CD14-positive monocyte (primary cell): ENCODE data around the gene PA2G4. TPM values are rescaled to one million over a fixed set of nuclear protein-coding genes. Genes with fewer than 3 reads are reported as not detected.

Experiments used
- DNase-seq, 3 donors: peaks; one replicate each; pipeline ENCODE4 v3.0.0-alpha.2; 2011 to 2022
- H2AFZ ChIP-seq: 2 replicates; pipeline ENCODE4 v1.6.0; 2012; ENCODE audit warnings: mild to moderate bottlenecking, low read depth, low read length, inconsistent platforms; ENCODE audit not compliant: insufficient read depth, poor library complexity, severe bottlenecking
- H3K27ac ChIP-seq, 2 donors: 1 replicate in 1 of 2; 2 replicates in 1 of 2; pipeline ENCODE4 v1.5.1; 2012 to 2013; ENCODE audit warnings: low read length in 2 of 2, control low read depth in 1 of 2, inconsistent platforms in 1 of 2, low read depth in 1 of 2, mild to moderate bottlenecking in 1 of 2
- H3K27me3 ChIP-seq, 2 donors: one replicate each; pipeline versions ENCODE4 v1.6.0 to v1.6.1; 2011 to 2013; ENCODE audit warnings: low read length in 2 of 2; ENCODE audit not compliant: control insufficient read depth in 2 of 2, insufficient read depth in 2 of 2
- H3K36me3 ChIP-seq, 2 donors: replicated peaks in 1 of 2; 1 replicate in 1 of 2; 2 replicates in 1 of 2; pipeline versions ENCODE4 v1.5.1 to v1.6.1; 2012 to 2013; ENCODE audit warnings: low read length in 2 of 2, control low read depth in 1 of 2, inconsistent platforms in 1 of 2, mild to moderate bottlenecking in 1 of 2; ENCODE audit not compliant: insufficient read depth in 2 of 2, control insufficient read depth in 1 of 2
- H3K4me1 ChIP-seq, 2 donors: 1 replicate in 1 of 2; 2 replicates in 1 of 2; pipeline versions ENCODE4 v1.5.1 to v1.6.1; 2012 to 2013; ENCODE audit warnings: low read length in 2 of 2, control low read depth in 1 of 2, inconsistent platforms in 1 of 2, mild to moderate bottlenecking in 1 of 2, moderate library complexity in 1 of 2; ENCODE audit not compliant: insufficient read depth in 2 of 2, control insufficient read depth in 1 of 2
- H3K4me2 ChIP-seq: replicated peaks from 2 replicates; pipeline ENCODE3; 2012; ENCODE audit warnings: low read length, moderate library complexity, mild to moderate bottlenecking; ENCODE audit not compliant: poor library complexity, severe bottlenecking; ENCODE audit errors: extremely low read depth
- H3K4me3 ChIP-seq, 3 experiments: fragments of 200-600 bp in 1 of 3; sonication (generic) in 1 of 3; replicated peaks in 1 of 3; 1 replicate in 2 of 3; 2 replicates in 1 of 3; pipeline ENCODE4 v1.5.1; 2011 to 2013; ENCODE audit warnings: low read length in 3 of 3, mild to moderate bottlenecking in 3 of 3, control low read depth in 2 of 3, low read depth in 2 of 3, inconsistent platforms in 1 of 3, moderate library complexity in 1 of 3
- H3K79me2 ChIP-seq: 2 replicates; pipeline ENCODE4 v1.6.0; 2012; ENCODE audit warnings: mild to moderate bottlenecking, control low read depth, inconsistent platforms, low read length, moderate library complexity; ENCODE audit not compliant: insufficient read depth
- H3K9ac ChIP-seq: 2 replicates; pipeline ENCODE4 v1.6.0; 2017; ENCODE audit warnings: low read length, mild to moderate bottlenecking; ENCODE audit not compliant: insufficient read depth, poor library complexity, severe bottlenecking
- H3K9me3 ChIP-seq, 2 donors: replicated peaks in 1 of 2; 1 replicate in 1 of 2; 2 replicates in 1 of 2; pipeline versions ENCODE4 v1.5.1 to v1.6.1; 2012 to 2013; ENCODE audit warnings: low read length in 2 of 2, control low read depth in 1 of 2; ENCODE audit not compliant: control insufficient read depth in 1 of 2, insufficient read depth in 1 of 2
- H4K20me1 ChIP-seq: 2 replicates; pipeline ENCODE4 v1.6.0; 2012; ENCODE audit warnings: mild to moderate bottlenecking, low read length, control low read depth, moderate library complexity; ENCODE audit not compliant: insufficient read depth
- H3K27ac Mint-ChIP-seq, 7 donors: one replicate each; pipeline ENCODE4 v1.8.0; 2020; ENCODE audit warnings: mild to moderate bottlenecking in 7 of 7, mixed read lengths in 7 of 7, moderate library complexity in 6 of 7, inconsistent platforms in 2 of 7
- H3K27me3 Mint-ChIP-seq, 3 donors: one replicate each; pipeline ENCODE4 v1.8.0; 2021 to 2022; ENCODE audit warnings: low read depth in 3 of 3, mild to moderate bottlenecking in 3 of 3, mixed read lengths in 3 of 3, moderate library complexity in 3 of 3, inconsistent platforms in 1 of 3
- H3K36me3 Mint-ChIP-seq, 2 donors: one replicate each; pipeline ENCODE4 v1.8.0; 2020; ENCODE audit warnings: mixed read lengths in 2 of 2, inconsistent platforms in 1 of 2, mild to moderate bottlenecking in 1 of 2
- H3K4me1 Mint-ChIP-seq: one replicate; pipeline ENCODE4 v1.8.0; 2020; ENCODE audit warnings: mild to moderate bottlenecking, mixed read lengths
- H3K4me3 Mint-ChIP-seq, 2 donors: one replicate each; pipeline ENCODE4 v1.8.0; 2020; ENCODE audit warnings: mild to moderate bottlenecking in 2 of 2, mixed read lengths in 2 of 2, moderate library complexity in 1 of 2
- H3K9me3 Mint-ChIP-seq, 7 donors: one replicate each; pipeline ENCODE4 v1.8.0; 2020 to 2022; ENCODE audit warnings: mixed read lengths in 7 of 7, mild to moderate bottlenecking in 6 of 7, moderate library complexity in 6 of 7, inconsistent platforms in 2 of 7
- CTCF ChIP-seq: fragments of 200-600 bp; IDR thresholded peaks from one replicate; pipeline ENCODE4 v1.8.0; 2022; ENCODE audit warnings: antibody characterized with exemption, mild to moderate bottlenecking
- WGBS: methylation state at CpG from one replicate; pipeline ENCODE4 v1.1.5; 2013; ENCODE audit warnings: missing lambda C conversion rate; ENCODE audit not compliant: insufficient coverage; 5-methylcytosine and 5-hydroxymethylcytosine counted together
- intact Hi-C, 2 donors: fragments of 100-400 bp; cut with micrococcal nuclease; formaldehyde crosslinking; loops; one replicate each; pipeline versions ENCODE4 v1.15.0 to v1.15.1; 2023
- polyA plus RNA-seq, 3 donors: library from polyadenylated mRNA; depleted of rRNA in 1 of 3; unstranded in 2 of 3; stranded (reverse) in 1 of 3; fragments of 300-500 nt in 2 of 3; fragments of >200 nt in 1 of 3; fragmentation: Illumina TruSeq in 2 of 3; gene quantifications; 1 replicate in 2 of 3; 2 replicates in 1 of 3; pipeline ENCODE4 v1.2.3, GENCODE V29; 2012 to 2021

PA2G4 gene
- polyA plus RNA-seq, 3 donors: 83.0 to 84.2 (median 83.0) TPM

GRCh38 chr12:56127485-56127887 is 23.1 kb downstream of the PA2G4 start:
- Mint-ChIP-seq H3K9me3 (peaks cover 0 to 4% (median 0%) of the 10 kb centered on the region in 7 donors), H3K4me1 (peaks cover 65% of the 10 kb centered on the region), H3K27ac (peak overlapping the region; percentile 84 to 94 (median 93)), H3K27me3 (peaks cover 0 to 6% (median 1%) of the 10 kb centered on the region in 3 donors), H3K4me3 (peak overlapping the region; percentile 95 to 98), H3K36me3 (peaks cover 28 to 34% of the 10 kb centered on the region in 2 donors)
- peaks cover 57% of the 10 kb centered on the region for H3K79me2 ChIP-seq
- H3K4me2 ChIP-seq: peak overlapping the region; percentile 99
- H3K27me3 ChIP-seq: no peaks in the 10 kb centered on the region
- no peaks in the 10 kb centered on the region for H3K9me3 ChIP-seq
- peak overlapping the region; percentile 21 to 99 (median 25) for H3K4me3 ChIP-seq
- whole genome bisulfite sequencing: 0% methylated on average over 2 of the region's 8 CpGs
- intact Hi-C loops: loop anchor here (2.0 to 10.0 kb wide), 5 partner anchors 31 to 337 kb away; partner anchors contain the start of genes SPRYD4 (in 2 of the 2), MYL6 (in 1 of the 2), NABP2 (in 1 of the 2) and RNF41 (in 1 of the 2)
- H2AFZ ChIP-seq: no peak overlapping the region
- H4K20me1 ChIP-seq: peaks cover 5% of the 10 kb centered on the region
- peaks cover 55 to 72% of the 10 kb centered on the region in 2 donors for H3K4me1 ChIP-seq
- H3K9ac ChIP-seq: no peak overlapping the region
- no peak for DNase-seq
- peak overlapping the region; percentile 54 to 73 for H3K27ac ChIP-seq
- no peak for TF ChIP-seq CTCF
- peaks cover 20 to 28% of the 10 kb centered on the region in 2 donors for H3K36me3 ChIP-seq

- Histone ChIP-seq H3K9me3 (no peaks in the 10 kb centered on the region), H2AFZ (peak within 1 kb of the TSS; percentile 84), H3K4me2 (peak within 1 kb of the TSS; percentile 99), H3K27ac (peak within 1 kb of the TSS; percentile 54 to 78), H4K20me1 (peaks cover under 1% of the 10 kb centered on the region), H3K36me3 (peaks cover 25 to 29% of the 10 kb centered on the region in 2 donors), H3K4me1 (peaks cover 55 to 68% of the 10 kb centered on the region in 2 donors), H3K27me3 (no peaks in the 10 kb centered on the region), H3K9ac (peak within 1 kb of the TSS; percentile 68), H3K4me3 (peak within 1 kb of the TSS; percentile 60 to 99 (median 94)), H3K79me2 (peaks cover 51% of the 10 kb centered on the region)
- H3K27me3 Mint-ChIP-seq: peaks cover 0 to 6% (median 1%) of the 10 kb centered on the region in 3 donors
- peaks cover 59% of the 10 kb centered on the region for H3K4me1 Mint-ChIP-seq
- H3K9me3 Mint-ChIP-seq: peaks cover 0 to 4% (median 0%) of the 10 kb centered on the region in 7 donors
- intact Hi-C loops: loop anchor here (2.0 to 10.0 kb wide), 6 partner anchors 23 to 337 kb away; partner anchors contain the start of genes SPRYD4 (in 2 of the 2), MYL6 (in 1 of the 2), NABP2 (in 1 of the 2) and RNF41 (in 1 of the 2)
- TF ChIP-seq CTCF: no peak
- peak within 1 kb of the TSS; percentile 84 to 94 (median 93) for H3K27ac Mint-ChIP-seq
- peak; percentile 99 for DNase-seq
- peak within 1 kb of the TSS; percentile 95 to 98 for H3K4me3 Mint-ChIP-seq
- H3K36me3 Mint-ChIP-seq: peaks cover 32 to 39% of the 10 kb centered on the region in 2 donors
- WGBS: 0% methylated on average over 42 of the region's 49 CpGs
These were observed 23.7 kb downstream of the PA2G4 start, which contains the start of gene ESYT1 for GRCh38 chr12:56127888-56128669. Gene ESYT1, plus strand, starts transcription at chr12:56128267. Its CDS starts 53 bp downstream, at chr12:56128320.
